Left renal cortex interstitium (tissue), 4 donors: Measurements from ENCODE around the gene NELFB. TPM values are rescaled to one million over a fixed set of nuclear protein-coding genes. Genes with fewer than 3 reads are reported as not detected.
A peak's percentile ranks its signal among the peaks of the same experiment; 100 is the strongest.

Experiments
- DNase-seq, 4 donors: peaks; one replicate each; pipeline ENCODE4 v3.0.0-alpha.2; 2013; ENCODE audit warnings: low read depth in 4 of 4, low spot score in 2 of 4, missing footprints in 1 of 4
- polyA plus RNA-seq, 4 donors: library from polyadenylated mRNA; unstranded; fragments of 120-200 nt; gene quantifications; one replicate each; pipeline ENCODE4 v1.2.1, GENCODE V29; 2013; ENCODE audit not compliant: insufficient read length in 4 of 4

NELFB gene
- polyA plus RNA-seq, 4 donors, result 49.5 to 67.0 (median 56.4) TPM

DNA sequence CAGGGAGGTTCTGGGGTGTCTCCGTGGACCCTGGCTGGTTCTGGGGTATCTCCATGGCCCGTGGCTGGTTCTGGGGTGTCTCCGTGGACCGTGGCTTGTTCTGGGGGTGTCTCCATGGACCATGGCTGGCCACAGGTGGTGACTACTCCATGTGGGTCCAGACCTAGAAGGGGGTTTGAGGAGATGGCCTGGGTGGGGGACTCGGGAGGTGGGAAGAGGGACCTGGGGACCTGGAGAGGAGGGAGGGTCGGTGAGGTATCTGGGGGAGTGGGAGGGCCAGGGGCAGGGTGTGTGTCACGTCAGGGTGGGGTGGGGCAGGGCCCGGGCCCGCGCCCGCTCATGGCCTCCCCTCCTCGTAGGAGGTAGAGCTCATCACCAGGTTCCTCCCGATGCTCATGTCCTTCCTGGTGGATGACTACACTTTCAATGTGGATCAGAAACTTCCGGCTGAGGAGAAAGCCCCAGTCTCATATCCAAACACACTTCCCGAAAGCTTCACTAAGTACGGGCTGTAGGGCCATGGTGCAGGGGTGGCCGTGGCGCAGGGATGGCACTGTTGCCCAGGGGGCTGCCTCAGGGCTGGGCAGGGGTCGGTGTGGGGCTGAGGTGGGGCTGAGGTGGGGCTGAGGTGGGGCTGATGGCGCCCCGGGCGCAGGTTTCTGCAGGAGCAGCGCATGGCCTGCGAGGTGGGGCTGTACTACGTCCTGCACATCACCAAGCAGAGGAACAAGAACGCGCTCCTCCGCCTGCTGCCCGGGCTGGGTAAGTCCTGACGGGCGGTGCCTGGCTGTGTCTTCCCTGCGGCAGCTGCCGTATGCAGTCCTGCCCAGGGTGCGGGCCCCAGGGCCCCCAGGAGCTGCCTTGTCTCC is 11.7 kb downstream of the NELFB start:
- DNase-seq, result no peak

DNA sequence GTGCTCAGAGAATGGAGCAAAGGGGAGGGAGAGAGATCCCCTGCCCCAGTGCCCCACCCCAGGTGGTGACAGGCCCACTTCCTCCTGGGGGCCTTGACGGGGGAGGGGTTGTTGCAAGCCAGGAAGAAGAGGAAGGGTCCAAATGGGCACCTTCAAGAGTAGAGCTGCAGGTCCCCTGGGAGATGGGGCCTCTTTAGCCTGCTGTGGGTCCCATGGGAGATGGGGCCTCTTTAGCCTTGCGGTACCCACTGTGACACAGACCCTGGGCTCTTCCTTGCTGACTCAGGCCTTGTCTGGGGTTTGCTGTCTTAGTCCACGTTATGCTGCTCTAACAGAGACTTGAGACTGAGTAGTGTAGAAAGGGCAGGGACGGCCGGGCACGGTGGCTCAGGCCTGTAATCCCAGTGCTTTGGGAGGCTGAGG is 12.8 kb downstream of the NELFB start:
- no peak for DNase-seq

DNA sequence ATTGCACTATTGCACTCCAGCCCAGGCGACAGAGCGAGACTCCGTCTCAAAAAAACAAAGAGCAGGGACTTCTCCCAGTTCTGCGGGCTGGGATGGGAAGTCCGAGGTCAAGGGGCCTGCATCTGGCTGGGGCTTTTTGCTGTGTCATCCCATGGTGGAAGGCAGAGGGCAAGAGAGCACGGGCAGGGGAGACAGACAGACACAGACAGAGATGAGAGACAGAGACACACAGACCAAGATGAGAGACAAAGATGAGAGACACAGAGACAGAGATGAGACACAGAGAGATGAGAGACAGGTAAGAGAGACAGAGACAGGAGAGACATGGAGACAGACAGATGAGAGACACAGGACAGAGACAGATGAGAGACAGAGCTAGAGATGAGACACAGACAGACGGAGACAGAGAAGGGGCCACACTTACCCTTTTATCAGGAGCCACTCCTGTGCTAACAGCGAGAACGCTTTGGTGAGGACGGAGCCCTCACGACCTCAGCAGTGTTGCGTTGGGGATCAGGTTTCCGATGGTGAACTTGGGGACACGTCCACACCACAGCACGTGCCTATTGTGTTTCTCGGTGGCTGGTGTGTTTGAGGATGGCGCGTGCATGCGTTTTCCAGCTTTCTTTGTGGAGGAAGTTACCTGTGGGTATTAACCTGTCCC is 13.5 kb downstream of the NELFB start:
- DNase-seq, result no peak

GRCh38 chr9:137269231-137269772 is 14.2 kb downstream of the NELFB start:
- no peak for DNase-seq

GRCh38 chr9:137270929-137271695 is 16.0 kb downstream of the NELFB start:
- no peak for DNase-seq

- DNase-seq, result no peak
Observed at GRCh38 chr9:137271696-137272076, 16.6 kb downstream of the NELFB start.

- no peak for DNase-seq
Observed at GRCh38 chr9:137272241-137273094, 17.3 kb downstream of the NELFB start.

DNA sequence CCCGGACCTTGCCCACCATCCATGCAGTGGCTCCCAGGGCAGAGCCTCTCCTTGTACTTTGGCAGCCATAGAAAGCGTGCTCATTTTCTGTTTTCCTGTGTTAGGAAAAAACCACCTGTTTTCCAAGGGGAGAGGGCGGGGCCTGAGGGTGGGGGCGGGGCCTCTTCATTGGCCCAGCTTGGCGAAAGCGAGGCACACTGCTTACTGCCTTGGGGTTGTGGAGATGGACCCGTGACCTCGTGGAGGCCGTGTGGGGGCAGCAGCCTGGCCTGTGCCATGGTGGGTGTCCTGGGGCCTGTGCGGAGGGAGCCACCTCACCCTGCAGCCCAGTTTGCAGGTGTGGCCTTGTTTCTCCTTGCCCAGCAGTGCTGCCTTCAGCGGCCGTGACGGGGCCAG is 18.0 kb downstream of the NELFB start:
- no peak for DNase-seq

GRCh38 chr9:137273611-137274320 is 18.6 kb downstream of the NELFB start:
- DNase-seq, result no peak

DNA sequence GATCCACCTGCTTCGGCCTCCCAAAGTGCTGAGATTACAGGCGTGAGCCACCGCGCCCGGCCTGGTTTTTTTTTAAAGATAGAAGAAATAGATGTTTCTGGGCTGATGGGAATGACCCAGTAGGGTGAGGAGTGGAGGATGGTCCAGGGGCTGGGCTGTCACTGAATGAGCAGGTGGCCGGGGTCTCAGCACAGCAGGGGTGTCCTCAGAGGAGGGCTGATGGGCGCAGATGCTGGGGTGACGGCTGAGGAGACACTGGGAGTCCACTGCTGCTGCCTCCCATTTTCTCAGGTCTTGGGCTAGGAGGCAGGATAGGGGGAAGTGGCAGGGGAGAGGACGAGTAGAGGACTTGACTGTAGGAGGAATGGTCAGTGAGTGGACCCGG is 20.1 kb downstream of the NELFB start:
- DNase-seq, result no peak

DNA sequence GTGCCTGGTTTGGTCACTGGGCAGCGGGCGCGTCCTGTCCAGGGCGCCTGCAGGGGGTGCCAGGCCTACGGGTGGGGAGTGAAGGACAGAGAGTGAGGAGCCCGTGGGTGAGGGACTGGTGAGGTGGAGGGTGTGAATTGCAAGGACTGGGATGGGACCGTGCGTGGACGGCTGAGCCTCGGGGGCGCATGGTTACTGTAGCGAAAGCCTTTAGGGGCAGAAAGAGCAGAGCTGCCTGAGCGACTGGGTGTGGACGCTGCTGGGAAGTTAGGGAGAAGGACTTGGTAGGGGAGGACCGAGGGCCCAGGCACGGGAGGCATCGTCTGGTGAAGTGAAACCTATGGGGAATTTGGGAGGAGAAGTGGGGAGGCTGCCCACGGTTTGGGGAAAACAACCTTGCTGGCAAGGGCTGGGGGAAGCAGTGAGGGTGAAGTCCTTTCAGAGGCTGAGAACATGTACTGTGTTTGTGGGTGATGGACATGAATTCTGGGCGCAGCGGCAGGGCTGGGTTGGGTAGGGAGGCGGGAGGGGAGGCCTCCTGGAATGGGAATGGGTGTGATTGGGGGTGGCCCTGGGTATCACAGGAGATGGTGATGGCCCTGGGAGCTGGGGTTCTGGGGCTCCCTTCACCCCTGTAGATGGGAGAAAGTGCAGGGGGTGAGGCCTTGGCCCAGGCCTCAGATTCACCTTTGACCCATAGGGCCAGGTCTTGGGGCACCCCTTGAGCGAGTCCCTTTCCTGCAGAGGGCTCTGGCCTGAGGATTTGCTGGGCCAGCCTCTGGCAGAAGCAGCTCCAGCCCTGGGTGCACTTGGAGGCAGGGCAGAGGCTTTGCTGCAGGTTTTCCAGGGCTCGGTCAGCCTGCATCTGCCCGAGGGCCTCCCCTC is 20.7 kb downstream of the NELFB start:
- no peak for DNase-seq

GRCh38 chr9:137276473-137277328 is 21.6 kb downstream of the NELFB start:
- no peak for DNase-seq

- DNase-seq, result peak in 1 of 4 donors; percentile 61
Observed at GRCh38 chr9:137277329-137278041, 22.4 kb downstream of the NELFB start, which contains the start of gene TOR4A. TSS of gene TOR4A (plus strand) at chr9:137277726. CDS start at chr9:137278690, 964 bp downstream.

DNA sequence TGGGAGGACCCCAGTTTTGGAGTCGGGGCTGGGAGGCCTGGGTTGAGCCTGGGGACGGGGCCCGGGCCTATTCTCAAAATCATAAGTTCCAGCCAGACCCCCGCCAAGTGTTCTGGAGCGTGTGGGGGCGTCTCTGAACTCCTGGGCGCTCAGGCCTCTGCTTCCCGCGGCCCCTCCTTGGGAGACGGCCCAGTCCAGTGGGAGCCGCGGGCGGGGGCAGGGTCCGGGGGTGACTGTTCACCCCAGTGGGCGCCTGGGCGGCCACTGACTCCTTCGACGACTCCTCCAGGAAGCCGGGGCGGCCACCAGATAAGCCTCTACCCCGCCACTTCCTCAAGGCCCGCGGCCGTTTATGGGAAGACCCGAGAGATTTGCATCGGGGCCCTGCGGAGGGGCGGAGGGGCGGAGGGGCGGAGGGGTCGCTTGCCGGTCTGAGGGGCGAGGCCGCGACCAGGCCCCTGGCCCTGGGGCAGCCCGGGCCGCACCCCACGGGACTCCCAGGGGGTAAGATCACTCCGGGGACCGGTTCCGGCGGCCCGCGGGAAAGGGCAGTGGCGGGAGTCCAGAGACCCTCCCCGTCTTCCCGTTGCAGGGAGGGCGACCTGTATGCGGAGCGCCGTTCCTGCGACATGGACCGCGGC is 23.1 kb downstream of the NELFB start:
- DNase-seq, result no peak

DNA sequence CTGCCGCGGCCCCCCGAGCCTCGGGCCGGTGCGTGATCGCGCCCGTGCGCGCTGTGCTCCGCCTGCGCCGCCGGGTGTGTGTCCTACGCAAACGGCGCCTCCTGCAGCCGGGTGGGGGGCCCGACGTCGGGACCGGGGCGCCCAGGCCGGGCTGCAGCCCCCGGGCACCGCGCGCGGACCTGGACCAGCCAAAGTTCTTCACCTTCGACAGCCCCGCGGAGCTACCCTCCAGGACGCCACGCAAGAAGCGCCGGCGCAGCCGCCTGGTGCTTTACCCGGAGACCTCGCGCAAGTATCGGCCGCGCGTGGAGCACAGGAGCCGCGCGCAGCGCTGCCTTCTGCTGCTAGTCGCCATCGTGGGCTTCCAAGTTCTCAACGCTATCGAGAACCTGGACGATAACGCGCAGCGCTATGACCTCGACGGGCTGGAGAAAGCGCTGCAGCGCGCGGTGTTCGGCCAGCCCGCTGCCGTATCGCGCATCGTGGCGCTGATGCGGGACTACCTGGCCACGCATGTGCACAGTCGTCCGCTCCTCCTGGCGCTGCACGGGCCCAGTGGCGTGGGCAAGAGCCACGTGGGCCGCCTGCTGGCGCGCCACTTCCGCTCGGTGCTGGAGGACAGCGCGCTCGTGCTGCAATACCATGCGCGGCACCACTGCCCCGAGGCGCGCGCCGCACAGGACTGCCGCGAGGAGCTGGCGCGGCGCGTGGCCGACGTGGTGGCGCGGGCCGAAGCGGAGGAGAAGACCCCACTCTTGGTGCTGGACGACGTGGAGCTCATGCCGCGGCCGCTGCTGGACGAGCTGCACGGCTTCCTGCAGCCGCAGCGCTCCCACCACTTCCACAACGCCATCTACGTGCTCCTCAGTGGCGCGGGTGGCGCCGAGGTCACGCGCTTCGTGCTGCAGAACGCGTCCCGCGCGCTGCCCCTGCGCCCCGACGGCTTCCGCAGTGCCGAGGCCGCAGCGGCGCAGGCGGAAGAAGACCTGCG is 23.9 kb downstream of the NELFB start:
- DNase-seq, result no peak
